Peyer's patch (tissue), 4 donors: ENCODE results near the gene CUL7.

Source experiments
- POLR2A ChIP-seq, 2 donors: fragments of 450-650 bp; IDR thresholded peaks; one replicate each; pipeline ENCODE4 v1.5.1; 2017; ENCODE audit warnings: antibody characterized with exemption in 2 of 2, mild to moderate bottlenecking in 2 of 2, moderate library complexity in 2 of 2
- TF ChIP-seq, protein P1 (sequence below), 6 experiments: fragments of 450-650 bp in 4 of 6; fragments of 200-600 bp in 2 of 6; sonication (generic) in 1 of 6; IDR thresholded peaks; one replicate each; pipeline ENCODE4 v1.5.1; 2017 to 2019; ENCODE audit warnings: antibody characterized with exemption in 6 of 6, mild to moderate bottlenecking in 3 of 6, moderate library complexity in 1 of 6

DNA sequence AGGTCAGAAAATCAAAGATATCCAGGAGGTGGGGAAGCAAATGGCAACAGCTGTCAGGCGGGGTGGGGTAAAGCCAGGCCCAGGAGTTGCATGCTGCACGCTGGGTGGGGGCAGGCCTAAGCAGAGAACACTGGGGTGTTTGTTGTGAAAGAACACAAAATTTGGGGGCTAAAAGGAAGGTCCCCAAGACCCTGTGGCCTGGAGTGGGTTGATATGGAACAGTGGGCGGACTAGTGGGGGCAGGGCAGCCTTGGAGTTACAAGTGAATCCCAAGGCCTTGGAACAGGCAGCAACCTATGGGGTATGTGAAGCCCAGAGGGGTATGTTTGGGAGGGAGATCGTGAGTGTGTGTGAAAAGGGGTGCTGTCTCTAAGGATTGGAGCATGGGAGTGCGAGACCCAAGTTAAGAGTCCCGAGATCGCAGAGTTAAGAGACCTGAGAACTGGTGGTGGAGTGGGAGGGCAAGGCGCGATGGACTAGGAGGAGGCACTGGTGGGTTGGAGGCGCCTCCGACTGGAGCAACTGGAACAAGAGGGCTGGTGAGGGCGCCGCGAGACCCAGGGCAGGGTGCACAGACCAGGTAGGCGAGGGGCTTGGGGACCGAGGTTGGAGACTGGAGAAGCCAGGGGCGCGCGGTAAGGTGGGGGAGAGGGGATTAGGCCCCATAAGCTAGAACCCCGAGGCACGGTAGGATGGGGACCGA, 658 bp downstream of the CUL7 start:
- TF ChIP-seq POLR2A (IDR thresholded peaks at IDR 0.05), result no peak
- TF ChIP-seq, protein P1, sequence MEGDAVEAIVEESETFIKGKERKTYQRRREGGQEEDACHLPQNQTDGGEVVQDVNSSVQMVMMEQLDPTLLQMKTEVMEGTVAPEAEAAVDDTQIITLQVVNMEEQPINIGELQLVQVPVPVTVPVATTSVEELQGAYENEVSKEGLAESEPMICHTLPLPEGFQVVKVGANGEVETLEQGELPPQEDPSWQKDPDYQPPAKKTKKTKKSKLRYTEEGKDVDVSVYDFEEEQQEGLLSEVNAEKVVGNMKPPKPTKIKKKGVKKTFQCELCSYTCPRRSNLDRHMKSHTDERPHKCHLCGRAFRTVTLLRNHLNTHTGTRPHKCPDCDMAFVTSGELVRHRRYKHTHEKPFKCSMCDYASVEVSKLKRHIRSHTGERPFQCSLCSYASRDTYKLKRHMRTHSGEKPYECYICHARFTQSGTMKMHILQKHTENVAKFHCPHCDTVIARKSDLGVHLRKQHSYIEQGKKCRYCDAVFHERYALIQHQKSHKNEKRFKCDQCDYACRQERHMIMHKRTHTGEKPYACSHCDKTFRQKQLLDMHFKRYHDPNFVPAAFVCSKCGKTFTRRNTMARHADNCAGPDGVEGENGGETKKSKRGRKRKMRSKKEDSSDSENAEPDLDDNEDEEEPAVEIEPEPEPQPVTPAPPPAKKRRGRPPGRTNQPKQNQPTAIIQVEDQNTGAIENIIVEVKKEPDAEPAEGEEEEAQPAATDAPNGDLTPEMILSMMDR (IDR thresholded peaks at IDR 0.05), result no peak
